ENCODE data around the gene MGAT5.

The MGAT5 gene

DNA sequence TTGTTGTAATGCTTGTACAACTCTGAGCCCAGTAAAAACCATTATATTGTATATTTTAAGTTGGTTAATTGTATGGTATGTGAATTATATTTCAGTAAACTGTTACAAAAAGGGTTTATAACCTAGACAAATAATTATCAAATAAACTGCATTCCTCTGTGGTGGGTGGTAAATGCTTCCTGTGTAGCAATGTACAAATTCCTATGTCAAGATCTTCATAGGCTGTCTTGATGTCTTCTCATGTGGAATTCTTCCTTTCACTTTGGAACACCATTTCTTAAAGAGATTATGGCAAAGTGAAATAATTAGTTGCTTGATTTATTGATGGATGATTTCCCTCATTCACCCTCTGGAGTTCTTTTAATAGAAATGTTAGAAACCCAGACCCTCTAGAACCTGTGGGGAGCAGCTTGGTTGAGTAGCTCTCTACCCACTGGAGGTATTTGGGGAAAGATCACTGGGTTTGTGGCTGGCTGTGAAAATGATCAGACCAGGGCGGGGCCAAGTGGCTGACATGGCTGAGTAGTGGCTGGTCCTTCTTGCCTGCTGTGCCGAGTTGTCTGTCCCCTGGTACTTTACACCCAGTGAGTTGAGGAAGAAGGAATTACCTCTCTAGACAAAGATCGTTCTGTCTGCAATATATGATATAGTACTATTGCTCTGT lies 22.4 kb upstream of the MGAT5 start:
- DNase-seq (ENCODE audit: low spot score) = no peak

DNA sequence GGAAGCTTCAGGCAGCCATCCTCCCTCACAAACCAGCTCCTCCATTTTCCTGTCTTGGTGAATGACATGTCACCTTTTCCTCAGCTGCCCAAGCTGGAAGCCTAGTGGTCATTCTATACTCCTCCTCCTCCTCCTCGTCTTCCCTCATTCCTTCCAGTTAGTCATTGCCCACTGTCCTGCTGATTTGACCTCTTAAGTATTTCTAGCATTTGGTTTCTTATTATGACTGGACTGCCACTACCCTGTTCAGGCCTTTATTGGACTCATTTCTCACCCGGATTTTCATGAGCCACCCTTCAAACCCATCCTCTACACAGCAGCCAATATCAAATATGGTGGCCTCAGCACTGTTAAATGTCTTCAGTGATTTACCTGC lies 21.9 kb upstream of the MGAT5 start:
- DNase-seq (ENCODE audit: low spot score) = no peak

DNA sequence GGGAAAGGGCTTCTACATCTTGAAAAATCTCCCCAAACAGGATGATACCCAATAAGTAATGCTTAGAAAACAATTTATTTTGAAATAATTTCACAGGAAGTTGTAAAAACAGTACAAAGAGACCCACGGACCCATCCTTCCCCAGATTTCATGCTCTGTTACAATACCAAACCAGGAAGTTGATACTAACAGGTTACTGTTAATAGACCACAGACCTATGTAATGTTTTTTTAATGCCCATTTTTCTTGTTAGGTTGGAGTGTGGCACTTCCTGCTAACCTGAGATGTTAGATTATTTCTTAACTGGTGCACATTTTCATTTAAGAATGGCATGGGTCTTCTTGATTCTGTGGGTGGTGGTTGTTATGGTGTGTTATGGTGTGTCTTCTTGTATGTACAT lies 21.4 kb upstream of the MGAT5 start:
- DNase-seq (ENCODE audit: low spot score) = no peak

DNA sequence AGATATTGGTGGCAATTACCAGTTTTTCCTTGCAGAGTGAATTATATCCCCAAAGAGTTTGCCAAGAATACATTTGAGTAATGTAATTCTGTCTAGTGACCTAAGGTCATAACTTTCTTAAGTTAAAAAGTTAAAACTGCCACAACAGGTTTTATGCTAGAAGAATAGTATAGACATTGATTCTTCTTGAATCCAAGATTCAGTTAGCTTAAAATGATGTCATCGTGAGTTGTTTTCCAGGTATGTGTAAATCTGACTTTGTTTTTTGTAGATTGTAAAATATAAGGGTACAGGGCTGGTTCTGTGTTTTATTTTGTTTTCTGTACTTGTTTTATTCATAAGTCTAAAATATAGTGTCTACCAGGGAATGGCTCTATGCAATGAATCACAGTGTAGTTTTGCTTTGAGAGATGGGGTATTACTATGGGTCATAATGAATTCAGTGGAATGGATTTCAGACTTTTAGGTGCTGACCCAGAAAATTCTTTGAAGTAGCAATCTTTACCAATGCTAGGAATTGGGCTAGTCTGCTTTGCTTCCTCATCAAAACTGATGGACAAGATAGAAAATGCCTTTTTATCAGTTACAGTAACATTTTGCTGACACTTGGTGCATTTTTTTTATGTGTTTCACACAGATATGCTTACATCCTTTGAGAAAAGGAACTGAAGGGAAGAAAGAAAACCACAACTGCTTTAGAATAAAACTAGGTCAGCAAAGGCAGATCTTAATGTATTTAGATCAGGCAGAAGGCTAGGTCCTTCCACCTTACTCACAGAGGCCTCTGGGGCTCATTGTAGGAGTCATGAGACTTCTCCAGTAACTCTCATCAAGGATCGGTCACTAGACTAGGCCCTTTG lies 20.8 kb upstream of the MGAT5 start:
- no peak for DNase-seq (ENCODE audit: low spot score)

DNA sequence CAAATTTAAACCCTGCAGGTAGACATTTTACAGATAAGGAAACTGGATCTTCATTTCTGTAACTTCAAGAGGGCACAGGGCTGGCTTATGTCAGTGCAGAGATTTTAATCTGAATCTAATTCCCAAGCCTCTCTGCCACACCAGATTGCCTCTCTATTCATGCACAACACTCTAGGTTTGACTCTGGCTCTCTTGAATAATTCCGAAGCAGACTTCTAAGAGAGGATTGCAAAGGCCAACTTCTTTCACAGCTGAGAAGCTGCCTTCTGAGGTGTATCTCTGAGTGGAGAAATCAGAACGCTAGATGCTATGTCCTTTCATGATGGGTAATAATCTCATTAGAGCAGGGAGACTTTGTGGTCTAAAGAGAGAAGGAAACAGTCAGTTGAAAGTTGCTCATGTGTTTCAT lies 20.1 kb upstream of the MGAT5 start:
- DNase-seq (ENCODE audit: low spot score) = no peak

DNA sequence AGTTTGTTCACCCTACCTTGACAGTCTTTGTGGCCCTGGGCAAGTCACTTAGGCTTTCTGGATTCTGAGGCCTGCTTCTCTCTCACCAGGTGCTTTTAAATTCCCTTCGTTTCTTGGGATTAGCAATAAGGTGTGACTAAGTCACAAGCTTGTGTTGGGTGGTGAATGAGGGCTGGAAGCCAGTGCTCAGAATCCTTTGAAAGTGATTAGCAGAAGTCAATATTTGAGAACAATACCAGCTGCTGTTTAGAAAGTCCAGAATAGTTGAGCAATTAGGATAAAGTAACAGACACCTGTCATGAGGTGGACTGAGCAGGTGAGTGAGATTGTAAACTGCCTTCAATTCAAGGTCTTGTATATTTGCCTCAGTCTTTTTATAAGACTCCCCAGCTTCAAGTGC lies 19.3 kb upstream of the MGAT5 start:
- no peak for DNase-seq (ENCODE audit: low spot score)

DNA sequence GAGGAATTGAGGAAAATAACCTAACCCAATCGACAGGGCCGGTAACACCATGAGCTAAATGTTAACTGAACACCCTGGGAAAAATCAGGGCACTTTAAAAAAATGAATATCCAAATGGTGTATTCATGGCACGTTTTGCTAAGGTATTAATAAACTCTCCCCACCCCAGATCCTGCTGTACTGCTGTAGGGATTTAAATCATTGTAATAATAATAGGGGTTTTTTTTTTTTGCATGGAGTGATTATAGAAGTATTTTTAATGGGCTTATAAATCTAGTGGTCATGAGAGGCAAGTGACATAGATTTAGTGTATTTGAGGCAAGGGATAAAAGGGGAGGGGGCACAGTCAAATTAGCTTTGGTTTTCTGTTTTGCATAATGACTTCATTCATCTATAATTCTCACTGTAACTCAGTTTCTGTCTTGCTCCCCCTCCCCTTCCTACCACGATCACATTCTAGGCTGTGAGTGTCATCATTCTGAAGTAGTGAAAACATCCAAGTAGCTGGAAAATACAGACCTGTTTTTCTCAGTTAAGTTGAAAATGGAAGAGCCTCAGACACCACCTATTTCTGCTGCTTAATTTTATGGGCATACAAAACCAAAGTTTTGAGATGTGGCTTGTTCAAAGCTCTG lies 18.2 kb upstream of the MGAT5 start:
- no peak for DNase-seq (ENCODE audit: low spot score)

DNA sequence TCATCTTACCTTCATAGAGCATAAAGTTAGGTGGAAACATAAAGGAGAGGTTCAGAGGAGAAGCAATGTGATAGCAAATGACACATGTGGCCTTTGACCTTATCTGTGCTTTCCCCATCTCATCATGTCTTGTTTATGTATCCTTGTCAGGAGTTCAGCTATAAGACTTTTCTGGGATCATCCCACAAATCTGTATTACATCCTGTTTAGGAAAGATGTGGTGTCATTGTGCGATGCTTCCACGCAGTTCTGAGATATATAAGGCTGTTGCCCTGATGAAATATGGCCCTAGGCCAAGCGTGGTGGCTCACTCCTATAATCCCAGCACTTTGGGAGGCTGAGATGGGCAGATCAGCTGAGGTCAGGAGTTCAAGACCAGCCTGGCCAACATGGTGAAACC lies 15.5 kb upstream of the MGAT5 start:
- DNase-seq (ENCODE audit: low spot score) = no peak

DNA sequence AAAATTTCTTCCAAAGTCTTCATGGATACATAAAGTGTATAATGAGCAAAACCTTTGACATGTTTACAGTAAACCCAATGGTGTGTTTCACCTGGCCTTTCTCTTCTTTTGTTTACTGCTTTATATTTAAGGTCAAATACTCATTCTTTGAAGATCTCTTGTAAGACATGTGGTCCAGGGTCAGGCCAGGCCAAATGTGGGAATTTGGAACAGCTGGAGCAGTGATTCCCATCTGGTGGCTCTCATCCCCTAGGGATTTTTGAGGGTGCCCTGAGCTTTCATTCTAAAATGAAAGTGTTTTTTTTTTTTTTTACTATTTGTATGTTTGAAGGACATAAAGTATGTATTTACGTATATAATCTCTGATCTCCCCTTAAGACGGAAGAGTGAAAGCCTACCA lies 13.8 kb upstream of the MGAT5 start:
- DNase-seq (ENCODE audit: low spot score) = no peak

DNA sequence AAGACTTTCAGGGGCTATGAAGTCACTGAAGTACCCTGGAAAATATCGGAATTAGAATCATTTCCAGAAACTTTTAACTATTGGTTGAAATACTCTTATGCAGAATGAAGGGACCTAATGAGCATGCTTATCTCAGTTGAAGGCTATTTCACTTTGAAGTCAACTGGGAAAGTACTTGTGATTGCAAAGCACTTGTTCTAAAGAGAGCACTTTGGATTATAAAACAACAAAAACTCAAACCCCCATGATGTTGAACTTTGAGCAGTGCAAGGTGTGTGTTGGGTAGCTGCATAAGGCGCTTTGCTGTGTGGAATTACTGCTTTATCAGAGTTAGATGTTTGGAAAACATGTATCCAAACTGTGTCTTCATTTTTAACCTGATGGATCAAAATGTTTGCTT lies 12.0 kb upstream of the MGAT5 start:
- no peak for DNase-seq (ENCODE audit: low spot score)

DNA sequence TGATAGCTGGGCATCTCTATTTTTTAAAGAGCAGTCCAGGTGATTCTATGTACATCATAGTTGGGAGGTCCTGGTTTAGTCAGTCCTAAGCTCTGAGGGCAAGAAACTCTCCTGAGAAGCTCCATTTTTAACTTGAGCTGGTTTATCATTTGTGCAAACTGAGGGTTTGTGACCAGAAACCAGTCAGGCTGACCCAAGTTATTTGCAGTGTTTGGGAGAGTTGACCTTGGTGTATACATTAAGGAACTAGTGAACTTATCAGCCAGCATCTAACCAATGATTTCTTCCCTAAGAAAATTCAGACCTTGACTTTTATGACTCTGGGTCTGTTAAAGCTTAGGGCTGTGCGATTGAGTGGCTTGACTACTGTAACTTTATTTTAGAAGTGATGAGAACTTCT lies 10.6 kb upstream of the MGAT5 start:
- DNase-seq (ENCODE audit: low spot score) = no peak

DNA sequence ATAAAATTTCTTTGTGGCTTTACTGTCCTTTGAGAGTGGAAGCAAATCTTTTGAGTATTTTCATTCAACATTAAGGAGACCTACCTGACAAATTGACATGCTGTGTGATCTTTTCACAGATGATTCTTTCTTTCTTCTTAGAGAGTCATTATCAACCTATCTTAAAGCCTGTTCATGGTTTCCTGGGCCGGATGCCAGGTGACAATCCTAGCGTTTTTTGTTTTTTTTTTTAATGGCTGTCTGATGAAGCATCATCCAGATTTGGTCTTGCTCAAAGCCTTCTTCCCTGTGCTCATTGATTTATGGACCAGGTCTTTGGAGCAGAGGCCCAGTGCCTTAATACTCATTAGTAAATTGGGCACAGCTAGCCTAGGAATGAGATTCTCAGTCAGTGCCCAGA lies 9.8 kb upstream of the MGAT5 start:
- no peak for DNase-seq (ENCODE audit: low spot score)

DNA sequence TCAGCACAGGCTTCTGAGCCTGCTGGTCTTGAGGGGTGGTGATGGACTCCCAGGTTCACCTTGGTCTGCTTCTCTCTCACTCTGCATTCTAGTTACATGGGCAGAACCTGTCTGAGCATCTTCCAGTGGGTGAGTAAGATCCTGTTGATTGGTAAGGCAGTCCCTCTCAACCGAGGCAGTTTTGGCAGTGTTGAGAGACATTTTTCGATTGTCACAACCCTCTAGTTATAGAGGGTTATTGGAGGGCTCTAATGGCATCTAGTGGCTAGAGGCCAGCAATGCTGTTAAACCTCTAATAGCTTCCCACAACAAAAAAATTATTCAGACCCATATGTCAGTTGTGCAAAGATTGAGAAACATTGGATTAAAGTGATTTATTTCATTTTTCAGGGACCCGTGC lies 9.3 kb upstream of the MGAT5 start:
- no peak for DNase-seq (ENCODE audit: low spot score)

DNA sequence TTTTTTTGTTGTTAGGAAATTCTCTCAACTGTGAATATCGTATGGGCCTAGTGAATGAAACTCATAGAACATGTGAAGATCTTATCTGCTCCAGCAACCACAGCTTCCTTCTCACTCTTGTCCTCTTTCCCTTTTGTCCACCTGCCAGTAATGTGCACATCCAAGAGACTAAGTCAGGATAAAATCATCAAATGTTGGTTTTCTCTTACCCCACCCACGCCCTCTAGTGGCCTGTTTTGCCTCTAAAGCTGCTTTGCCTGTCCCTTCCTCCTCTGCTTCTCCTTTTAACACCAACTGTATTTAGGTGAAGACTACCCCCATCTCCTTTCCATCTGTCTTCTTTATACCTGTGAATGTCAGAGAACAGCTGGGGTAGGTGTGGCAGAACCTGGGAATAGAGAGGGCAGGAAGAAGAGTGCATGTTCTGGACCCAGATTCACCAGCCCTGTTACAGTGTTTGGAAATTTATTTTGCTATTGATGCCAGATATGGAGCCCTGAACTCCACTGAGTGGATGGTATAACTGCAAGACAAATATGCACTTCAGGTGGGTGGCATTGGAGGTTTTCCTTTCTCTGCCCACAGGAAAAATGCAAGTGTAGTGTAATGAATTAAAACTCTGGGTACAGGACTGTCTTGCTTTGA lies 8.4 kb upstream of the MGAT5 start:
- peak; percentile 21 for DNase-seq (ENCODE audit: low spot score)

DNA sequence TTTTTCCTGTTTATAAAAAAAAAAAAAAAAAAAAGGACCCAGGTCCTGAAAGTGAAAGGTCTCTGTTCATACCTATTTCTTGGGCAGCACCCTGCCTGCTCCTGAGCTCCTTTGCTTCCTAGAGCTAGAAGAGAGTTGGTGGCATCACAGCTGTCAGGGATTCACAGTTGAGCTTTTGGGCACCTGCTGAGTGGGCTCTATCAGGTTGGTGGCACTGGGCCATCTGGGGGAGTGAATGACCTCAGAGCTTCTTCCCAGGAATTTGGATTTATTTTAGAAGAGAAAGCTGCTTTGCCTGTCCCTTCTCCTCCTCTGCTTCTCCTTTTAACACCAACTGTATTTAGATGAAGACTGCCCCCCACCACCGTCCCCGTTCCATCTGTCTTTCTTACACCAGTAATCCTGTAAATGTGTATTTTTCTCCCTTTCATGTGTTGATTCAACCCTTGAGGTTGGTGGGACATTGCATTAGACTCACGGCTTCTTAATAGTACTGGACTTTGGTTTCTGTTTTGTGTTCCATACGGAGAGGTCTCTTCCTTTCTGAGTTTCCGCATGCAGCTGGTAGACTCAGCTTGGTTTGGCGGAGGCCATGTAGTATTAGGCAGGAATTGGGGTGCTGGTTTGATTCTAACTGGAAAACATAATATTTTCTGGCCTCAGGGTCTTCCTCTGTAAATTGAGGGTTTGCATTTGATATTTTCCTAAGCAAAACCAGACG lies 7.6 kb upstream of the MGAT5 start:
- no peak for DNase-seq (ENCODE audit: low spot score)

DNA sequence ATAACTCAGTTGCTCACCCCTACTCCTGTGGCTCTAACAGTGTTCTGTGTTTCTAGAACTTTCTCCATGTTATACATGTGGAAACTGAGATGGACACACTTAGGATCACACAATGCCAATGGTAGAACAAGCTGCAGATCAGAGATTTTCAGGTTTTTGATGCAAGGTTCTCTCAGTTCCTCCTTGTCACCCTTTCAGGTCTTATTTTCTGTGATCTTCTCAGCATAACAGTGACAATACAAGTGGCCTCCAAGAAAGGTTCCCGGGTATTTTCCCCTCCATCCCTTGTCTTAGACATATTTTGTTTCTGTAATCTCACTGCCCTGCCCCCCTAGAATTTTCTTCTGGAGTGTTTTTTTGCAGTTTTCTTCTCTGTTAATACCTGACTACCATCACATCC lies 6.2 kb upstream of the MGAT5 start:
- DNase-seq (ENCODE audit: low spot score) = no peak

DNA sequence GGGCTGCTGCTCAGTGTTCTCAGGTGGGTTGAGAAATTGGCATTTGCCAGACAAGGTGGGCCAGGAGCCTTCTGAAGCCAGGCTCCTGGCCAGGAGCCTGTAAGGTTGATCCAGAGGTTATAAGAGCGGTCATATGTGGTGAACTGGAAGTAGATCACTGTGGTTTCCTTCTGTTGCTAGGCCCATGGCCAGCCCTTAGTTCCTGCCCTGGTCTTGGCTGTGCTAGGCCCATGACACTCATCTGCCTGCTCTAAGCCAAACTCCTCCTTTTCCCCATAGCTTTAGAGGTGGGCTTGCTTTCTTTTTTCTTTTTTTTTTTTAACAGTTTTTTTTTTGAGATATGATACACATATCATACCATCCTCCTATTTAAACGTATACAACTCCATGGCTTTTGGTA lies 5.0 kb upstream of the MGAT5 start:
- no peak for DNase-seq (ENCODE audit: low spot score)

DNA sequence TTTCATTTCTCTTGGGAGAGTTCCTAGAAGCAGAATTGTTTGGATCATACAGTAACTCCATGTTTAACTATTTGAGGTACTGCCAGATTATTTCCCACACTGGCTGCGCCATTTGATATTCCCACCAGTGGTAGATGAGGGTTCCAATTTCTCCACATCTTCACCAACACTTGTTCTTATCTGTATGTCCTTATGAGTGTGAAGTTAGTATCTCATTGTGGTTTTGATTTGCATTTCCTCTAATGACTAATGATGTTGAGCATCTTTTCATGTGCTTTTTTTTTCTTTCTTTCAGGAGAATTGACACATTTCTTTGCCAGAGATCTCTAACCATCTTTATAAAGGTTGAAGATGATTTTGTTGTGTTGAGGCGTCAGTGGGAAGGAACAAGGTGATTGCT lies 4.1 kb upstream of the MGAT5 start:
- DNase-seq (ENCODE audit: low spot score) = no peak

DNA sequence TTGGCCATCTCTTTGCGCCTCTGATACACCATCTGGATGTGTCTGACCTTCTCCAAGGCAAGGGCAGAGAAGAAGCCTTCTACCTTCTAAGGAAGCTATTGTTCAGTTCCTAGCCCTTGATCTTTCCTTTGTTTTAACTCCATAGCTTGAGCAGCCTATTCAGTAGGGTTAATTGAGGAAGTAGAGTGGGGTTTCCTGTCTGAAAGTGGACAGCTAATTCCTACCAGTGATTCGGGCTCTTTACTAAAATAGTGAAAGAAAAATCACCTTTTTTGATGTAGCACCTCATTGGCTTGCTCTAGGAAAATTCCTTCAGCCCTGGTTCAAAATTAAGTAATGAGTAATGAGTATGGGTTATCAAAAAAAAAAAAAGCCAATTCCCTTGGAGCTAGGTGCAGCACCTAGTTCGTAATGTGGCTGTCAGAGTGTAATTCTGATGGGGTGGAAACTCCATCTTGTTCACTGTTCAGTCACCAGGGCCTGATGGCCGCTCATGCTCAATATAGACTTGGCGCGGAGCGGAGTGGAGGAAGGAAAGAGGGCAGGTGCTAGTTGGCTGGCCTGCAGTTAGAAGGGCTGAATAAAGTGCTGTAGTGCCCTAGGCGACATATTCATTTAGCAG lies 2.9 kb upstream of the MGAT5 start:
- DNase-seq (ENCODE audit: low spot score) = no peak

DNA sequence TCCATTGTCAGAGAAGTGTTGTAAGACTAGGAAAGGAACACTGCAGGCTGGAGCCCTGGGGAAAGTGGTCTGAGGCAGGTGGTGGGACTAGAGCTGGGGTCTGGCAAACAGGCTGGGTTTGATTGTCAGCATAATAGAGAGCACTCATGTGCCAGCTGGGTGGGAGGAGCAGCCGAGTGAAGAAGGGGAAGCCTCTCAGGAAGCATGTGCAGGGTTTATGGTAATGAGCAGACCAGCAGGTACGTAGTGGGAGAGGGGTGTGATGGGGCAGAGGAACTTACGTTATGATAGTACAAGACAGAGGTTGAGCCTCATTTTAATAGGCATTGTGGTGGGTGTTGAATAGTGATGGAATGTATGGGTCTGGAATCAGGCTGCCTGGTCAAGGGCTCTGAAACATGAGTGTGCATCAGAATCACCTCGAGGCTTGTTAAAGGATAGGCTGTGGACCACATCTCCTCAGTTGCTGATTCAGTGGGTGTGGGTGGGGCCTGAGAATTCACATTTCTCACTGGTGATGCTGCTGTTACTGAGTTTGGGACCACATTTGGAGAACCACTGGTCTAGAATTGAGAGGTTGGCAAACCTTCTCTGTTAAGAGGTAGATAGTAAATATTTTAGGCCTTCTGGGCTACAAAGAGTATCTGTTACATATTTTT lies 1.7 kb upstream of the MGAT5 start:
- no peak for DNase-seq (ENCODE audit: low spot score)

DNA sequence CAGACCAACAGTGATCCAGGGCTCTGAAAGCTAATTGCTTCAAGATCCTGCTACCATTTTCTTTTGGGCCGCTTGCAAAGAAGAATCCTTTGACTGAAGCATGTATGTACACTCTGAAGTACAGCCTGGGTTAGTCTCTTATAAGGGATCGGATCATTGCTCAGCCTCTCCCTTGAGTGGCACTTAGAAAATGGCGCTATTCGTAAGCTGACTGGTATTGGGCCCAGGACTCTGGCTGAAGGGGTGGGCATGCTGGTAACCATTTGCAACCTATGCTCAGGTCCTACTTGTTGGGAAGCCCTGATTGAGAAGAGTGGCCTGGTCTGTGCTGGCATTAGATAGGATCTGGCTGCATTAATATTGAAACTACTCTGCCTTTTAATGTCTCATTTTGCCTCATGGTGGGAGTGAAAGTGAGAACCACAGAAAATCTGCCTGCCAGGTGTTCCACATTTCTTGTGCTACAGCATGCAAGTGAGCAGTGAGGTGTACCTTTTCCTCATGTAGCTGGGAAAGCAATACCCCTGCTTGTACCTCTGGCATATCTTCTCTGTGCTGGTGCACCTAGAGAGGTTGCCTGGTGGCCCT lies 661 bp upstream of the MGAT5 start:
- DNase-seq (ENCODE audit: low spot score) = no peak

Measured in hematopoietic multipotent progenitor cell treated with erythropoietin and hydrocortisone succinate and interleukin-3 and kit ligand, for 15 days (in vitro differentiated cells).